GM23338 (cell line): ENCODE results near the gene EIF2D. TPM values are rescaled to one million over a fixed set of nuclear protein-coding genes. Genes with fewer than 3 reads are reported as not detected.

Source experiments
- CREB1 ChIP-seq: fragments of 250-450 bp; sonication (Bioruptor Pico); IDR thresholded peaks from 2 replicates; pipeline ENCODE4 v1.5.0; 2020; ENCODE audit warnings: low read depth, mild to moderate bottlenecking, moderate library complexity
- CTCF ChIP-seq, 2 experiments: fragments of 200-600 bp in 1 of 2; sonication (generic) in 1 of 2; conservative IDR thresholded peaks; 2 replicates each; pipeline versions ENCODE4 v1.5.1 to v1.6.1; 2016 to 2017; ENCODE audit warnings: antibody characterized with exemption in 2 of 2, low read depth in 2 of 2, mild to moderate bottlenecking in 2 of 2, moderate library complexity in 1 of 2
- EZH2 ChIP-seq: fragments of 200-600 bp; sonication (generic); IDR thresholded peaks from one replicate; pipeline ENCODE4 v1.8.0; 2017; ENCODE audit warnings: antibody characterized with exemption, mild to moderate bottlenecking, low read depth; ENCODE audit not compliant: unreplicated experiment
- EZH2phosphoT487 ChIP-seq: fragments of 200-600 bp; sonication (generic); IDR thresholded peaks from one replicate; pipeline ENCODE4 v1.8.1; 2018; ENCODE audit warnings: antibody characterized with exemption; ENCODE audit not compliant: unreplicated experiment
- JUNB ChIP-seq: IDR thresholded peaks from one replicate; pipeline ENCODE4 v1.6.1; 2016; ENCODE audit warnings: antibody characterized with exemption; ENCODE audit not compliant: unreplicated experiment
- POLR2AphosphoS5 ChIP-seq: IDR thresholded peaks from 2 replicates; pipeline ENCODE4 v1.6.1; 2016; ENCODE audit warnings: antibody characterized with exemption, low read depth
- REST ChIP-seq: IDR thresholded peaks from one replicate; pipeline ENCODE4 v1.6.1; 2018; ENCODE audit warnings: antibody characterized with exemption; ENCODE audit not compliant: unreplicated experiment
- STAT1 ChIP-seq: IDR thresholded peaks from one replicate; pipeline ENCODE4 v1.6.1; 2016; ENCODE audit warnings: antibody characterized with exemption; ENCODE audit not compliant: unreplicated experiment
- ZNF114 ChIP-seq: fragments of 250-450 bp; sonication (Bioruptor Pico); IDR thresholded peaks from 2 replicates; pipeline ENCODE4 v1.5.0; 2020; ENCODE audit warnings: mild to moderate bottlenecking, moderate library complexity
- ZNF331 ChIP-seq: fragments of 250-450 bp; sonication (Bioruptor Pico); IDR thresholded peaks from 2 replicates; pipeline ENCODE4 v1.5.0; 2020; ENCODE audit warnings: low read depth, mild to moderate bottlenecking, moderate library complexity
- polyA plus RNA-seq: library from polyadenylated mRNA; unstranded; fragments of >200 nt; fragmentation: Nextera tagmentation; extraction: Ambion mirVana; gene quantifications from 2 replicates; pipeline ENCODE4 v1.2.1, GENCODE V29; 2016
- total RNA-seq: library from RNA; depleted of rRNA; stranded (reverse); fragments of >200 nt; shearing (Covaris generic); gene quantifications from 2 replicates; pipeline ENCODE4 v1.2.3, GENCODE V29; 2014
- TF ChIP-seq, protein P1 (sequence below): fragments of 250-450 bp; sonication (Bioruptor Pico); IDR thresholded peaks from 2 replicates; pipeline ENCODE4 v1.5.0; 2020; ENCODE audit warnings: mild to moderate bottlenecking, moderate library complexity

The EIF2D gene
- total and polyA plus RNA-seq, 2 experiments from 2014 or later: 25.1 to 34.8 TPM

- TF ChIP-seq, protein P1, sequence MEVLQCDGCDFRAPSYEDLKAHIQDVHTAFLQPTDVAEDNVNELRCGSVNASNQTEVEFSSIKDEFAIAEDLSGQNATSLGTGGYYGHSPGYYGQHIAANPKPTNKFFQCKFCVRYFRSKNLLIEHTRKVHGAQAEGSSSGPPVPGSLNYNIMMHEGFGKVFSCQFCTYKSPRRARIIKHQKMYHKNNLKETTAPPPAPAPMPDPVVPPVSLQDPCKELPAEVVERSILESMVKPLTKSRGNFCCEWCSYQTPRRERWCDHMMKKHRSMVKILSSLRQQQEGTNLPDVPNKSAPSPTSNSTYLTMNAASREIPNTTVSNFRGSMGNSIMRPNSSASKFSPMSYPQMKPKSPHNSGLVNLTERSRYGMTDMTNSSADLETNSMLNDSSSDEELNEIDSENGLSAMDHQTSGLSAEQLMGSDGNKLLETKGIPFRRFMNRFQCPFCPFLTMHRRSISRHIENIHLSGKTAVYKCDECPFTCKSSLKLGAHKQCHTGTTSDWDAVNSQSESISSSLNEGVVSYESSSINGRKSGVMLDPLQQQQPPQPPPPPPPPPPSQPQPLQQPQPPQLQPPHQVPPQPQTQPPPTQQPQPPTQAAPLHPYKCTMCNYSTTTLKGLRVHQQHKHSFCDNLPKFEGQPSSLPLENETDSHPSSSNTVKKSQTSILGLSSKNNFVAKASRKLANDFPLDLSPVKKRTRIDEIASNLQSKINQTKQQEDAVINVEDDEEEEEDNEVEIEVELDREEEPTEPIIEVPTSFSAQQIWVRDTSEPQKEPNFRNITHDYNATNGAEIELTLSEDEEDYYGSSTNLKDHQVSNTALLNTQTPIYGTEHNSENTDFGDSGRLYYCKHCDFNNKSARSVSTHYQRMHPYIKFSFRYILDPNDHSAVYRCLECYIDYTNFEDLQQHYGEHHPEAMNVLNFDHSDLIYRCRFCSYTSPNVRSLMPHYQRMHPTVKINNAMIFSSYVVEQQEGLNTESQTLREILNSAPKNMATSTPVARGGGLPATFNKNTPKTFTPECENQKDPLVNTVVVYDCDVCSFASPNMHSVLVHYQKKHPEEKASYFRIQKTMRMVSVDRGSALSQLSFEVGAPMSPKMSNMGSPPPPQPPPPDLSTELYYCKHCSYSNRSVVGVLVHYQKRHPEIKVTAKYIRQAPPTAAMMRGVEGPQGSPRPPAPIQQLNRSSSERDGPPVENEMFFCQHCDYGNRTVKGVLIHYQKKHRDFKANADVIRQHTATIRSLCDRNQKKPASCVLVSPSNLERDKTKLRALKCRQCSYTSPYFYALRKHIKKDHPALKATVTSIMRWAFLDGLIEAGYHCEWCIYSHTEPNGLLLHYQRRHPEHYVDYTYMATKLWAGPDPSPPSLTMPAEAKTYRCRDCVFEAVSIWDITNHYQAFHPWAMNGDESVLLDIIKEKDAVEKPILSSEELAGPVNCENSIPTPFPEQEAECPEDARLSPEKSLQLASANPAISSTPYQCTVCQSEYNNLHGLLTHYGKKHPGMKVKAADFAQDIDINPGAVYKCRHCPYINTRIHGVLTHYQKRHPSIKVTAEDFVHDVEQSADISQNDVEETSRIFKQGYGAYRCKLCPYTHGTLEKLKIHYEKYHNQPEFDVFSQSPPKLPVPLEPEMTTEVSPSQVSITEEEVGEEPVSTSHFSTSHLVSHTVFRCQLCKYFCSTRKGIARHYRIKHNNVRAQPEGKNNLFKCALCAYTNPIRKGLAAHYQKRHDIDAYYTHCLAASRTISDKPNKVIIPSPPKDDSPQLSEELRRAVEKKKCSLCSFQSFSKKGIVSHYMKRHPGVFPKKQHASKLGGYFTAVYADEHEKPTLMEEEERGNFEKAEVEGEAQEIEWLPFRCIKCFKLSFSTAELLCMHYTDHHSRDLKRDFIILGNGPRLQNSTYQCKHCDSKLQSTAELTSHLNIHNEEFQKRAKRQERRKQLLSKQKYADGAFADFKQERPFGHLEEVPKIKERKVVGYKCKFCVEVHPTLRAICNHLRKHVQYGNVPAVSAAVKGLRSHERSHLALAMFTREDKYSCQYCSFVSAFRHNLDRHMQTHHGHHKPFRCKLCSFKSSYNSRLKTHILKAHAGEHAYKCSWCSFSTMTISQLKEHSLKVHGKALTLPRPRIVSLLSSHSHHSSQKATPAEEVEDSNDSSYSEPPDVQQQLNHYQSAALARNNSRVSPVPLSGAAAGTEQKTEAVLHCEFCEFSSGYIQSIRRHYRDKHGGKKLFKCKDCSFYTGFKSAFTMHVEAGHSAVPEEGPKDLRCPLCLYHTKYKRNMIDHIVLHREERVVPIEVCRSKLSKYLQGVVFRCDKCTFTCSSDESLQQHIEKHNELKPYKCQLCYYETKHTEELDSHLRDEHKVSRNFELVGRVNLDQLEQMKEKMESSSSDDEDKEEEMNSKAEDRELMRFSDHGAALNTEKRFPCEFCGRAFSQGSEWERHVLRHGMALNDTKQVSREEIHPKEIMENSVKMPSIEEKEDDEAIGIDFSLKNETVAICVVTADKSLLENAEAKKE: no peak
- TF ChIP-seq POLR2AphosphoS5: no peak
- TF ChIP-seq REST: no peak
- no peak for TF ChIP-seq CTCF (conservative IDR thresholded peaks at IDR 0.05; ENCODE audit: low read depth in 2 of 2)
- TF ChIP-seq ZNF114 (CRISPR knock-in tag): no peak
- no peak for TF ChIP-seq EZH2
- no peak for TF ChIP-seq JUNB
- TF ChIP-seq STAT1: no peak
- no peak for TF ChIP-seq CREB1 (CRISPR knock-in tag)
- TF ChIP-seq EZH2phosphoT487: no peak
- TF ChIP-seq ZNF331 (CRISPR knock-in tag): no peak
Measured at GRCh38 chr1:206655471-206655882, 43.2 kb upstream of the EIF2D start (continued).
